HG02623 (cell line): ENCODE measurements around the gene ABCC12.
A peak's percentile ranks its signal among the peaks of the same experiment; 100 is the strongest.
"Not testable (repeated sequence)": the region's sequence is repeated elsewhere in the genome, so short reads cannot be mapped to it uniquely, and the experiment has no call there.

ENCODE experiments used
- ATAC-seq: cut with Tn5 transposase; IDR thresholded peaks from one replicate; pipeline ENCODE4 v1.9.1; 2021; ENCODE audit warnings: moderate library complexity; ENCODE audit not compliant: unreplicated experiment

ABCC12 gene

GRCh38 chr16:48155926-48156789, at the start of gene ABCC12:
TSS of gene ABCC12 (minus strand) at chr16:48155993. CDS start at chr16:48146424, 9,569 bp downstream.
- ATAC-seq: no peak

DNA sequence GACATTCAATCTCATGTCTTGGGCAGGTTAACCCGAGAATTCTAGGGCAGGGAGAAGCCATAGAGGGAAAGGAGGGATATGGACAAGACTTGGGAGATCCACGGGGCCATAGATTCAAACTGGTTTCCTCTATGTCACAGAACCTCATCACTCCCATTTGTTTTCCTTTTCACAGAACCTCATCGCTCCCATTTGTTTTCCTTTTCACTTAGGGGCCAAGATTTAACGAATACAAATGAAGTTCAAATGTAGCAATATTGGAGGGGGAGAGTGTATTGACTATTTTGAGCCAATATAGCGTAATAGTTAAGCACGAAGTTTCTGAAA, 49.0 kb upstream of the ABCC12 start:
- ATAC-seq: no peak

DNA sequence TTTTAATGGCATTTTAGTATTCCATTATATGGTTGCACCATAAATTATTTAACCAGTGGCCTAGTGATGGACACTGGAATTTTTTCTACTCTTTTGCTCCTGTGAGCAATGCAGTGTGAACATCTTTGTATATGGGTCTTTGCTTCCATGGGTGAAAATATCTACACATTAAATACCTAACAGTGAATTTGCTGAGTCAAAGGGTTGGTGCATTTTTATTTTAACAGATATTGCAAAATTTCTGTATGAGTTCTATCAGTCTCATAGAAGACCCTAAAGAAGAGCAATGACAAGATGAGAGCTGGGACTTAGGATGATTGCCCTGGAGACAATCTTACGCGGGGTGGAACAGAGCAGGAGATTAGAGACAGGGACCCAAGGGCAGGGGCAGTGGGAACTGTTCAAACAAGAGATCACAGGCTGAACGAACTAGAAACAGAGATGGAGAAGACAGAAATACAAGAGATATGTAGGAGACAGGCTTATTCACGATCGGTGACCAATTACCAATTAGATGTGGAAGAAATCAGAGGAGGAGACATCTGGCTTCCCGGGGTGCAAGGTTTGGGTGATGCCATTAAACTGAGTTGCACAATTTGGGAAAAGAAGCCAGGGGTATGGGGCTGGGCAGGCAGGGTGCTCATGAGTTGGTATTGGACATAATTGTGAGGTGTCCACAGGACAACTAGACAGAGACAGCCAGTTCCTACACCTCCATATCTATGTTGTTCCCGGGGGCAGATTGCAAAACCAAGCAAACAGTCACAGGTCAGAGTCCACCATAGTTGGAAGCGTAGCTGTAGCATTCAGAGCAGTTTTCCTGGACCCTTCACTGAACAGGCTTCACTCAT, 48.4 kb upstream of the ABCC12 start:
- no peak for ATAC-seq

GRCh38 chr16:48201515-48202201, 45.9 kb upstream of the ABCC12 start:
- no peak for ATAC-seq

GRCh38 chr16:48197294-48197693, 41.5 kb upstream of the ABCC12 start:
- no peak for ATAC-seq

DNA sequence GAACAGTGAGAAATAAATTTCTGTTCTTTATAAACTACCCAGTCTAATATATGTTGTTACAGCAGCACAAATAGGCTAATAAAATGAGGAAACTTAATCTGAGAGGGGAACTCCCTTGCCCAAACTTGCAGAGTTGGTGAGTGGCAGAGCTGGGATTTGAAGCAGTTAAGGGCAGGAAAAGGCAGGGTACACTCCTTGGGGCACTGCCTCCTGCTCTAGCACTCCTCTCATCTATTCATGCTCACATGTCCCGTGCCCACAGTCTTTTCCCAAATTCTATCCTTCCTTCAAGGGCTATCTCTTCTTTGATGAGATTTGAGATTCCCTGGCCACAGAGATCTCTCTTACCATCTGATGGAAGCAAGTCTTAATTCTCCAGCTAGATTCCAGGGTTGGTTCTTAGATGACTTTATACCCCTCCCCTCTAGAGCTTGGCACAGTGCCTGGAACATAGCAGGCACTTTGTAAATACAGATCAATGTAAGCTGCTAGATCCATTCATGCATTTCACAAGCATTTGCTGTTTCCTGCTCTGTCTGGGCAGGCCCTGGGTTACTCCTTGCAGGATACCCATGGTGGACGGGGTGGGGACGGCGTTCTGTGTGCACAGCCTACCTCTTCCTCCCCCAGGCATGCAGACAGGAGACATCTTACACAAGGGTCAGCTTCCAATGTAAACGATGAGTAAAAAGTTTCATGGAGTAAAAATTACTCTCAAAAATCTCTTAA, 39.2 kb upstream of the ABCC12 start:
- ATAC-seq: no peak

GRCh38 chr16:48193846-48194245, 38.1 kb upstream of the ABCC12 start:
- ATAC-seq: no peak

- ATAC-seq: peak; percentile 79
Observed at GRCh38 chr16:48188449-48189102, 32.8 kb upstream of the ABCC12 start.

- ATAC-seq: no peak
Observed at GRCh38 chr16:48187779-48188178, 32.0 kb upstream of the ABCC12 start.

GRCh38 chr16:48184681-48185080, 28.9 kb upstream of the ABCC12 start:
- ATAC-seq: no peak

- ATAC-seq: no peak
Observed at GRCh38 chr16:48182979-48183537, 27.3 kb upstream of the ABCC12 start.

DNA sequence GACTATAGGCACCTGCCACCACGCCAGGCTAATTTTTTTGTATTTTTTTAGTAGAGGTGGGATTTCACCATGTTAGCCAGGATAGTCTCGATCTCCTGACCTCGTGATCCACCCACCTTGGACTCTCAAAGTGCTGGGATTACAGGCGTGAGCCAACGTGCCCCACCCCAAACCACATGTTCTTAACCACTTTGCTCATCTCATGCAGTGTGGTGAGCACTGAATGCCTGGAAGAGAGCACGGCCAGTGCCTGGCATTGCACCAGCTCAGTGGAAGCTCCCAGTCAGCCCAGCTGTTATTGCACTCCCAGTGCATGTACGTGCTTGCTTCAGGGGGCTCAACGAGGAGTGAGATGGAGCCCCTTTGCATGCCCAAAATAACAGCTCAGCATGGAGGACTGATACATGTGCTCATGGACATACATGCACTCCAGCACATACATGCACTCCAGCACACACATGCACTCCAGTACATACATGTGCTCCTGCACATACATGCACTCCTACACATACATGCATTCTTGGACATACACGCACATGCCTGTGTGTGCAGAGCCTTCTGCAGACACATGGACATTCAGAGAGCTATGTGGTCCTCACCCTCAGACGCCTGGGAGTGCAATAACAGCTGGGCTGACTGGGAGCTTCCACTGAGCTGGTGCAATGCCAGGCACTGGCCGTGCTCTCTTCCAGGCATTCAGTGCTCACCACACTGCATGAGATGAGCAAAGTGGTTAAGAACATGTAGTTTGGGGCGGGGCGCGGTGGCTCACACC, 26.1 kb upstream of the ABCC12 start:
- not testable (repeated sequence) for ATAC-seq

DNA sequence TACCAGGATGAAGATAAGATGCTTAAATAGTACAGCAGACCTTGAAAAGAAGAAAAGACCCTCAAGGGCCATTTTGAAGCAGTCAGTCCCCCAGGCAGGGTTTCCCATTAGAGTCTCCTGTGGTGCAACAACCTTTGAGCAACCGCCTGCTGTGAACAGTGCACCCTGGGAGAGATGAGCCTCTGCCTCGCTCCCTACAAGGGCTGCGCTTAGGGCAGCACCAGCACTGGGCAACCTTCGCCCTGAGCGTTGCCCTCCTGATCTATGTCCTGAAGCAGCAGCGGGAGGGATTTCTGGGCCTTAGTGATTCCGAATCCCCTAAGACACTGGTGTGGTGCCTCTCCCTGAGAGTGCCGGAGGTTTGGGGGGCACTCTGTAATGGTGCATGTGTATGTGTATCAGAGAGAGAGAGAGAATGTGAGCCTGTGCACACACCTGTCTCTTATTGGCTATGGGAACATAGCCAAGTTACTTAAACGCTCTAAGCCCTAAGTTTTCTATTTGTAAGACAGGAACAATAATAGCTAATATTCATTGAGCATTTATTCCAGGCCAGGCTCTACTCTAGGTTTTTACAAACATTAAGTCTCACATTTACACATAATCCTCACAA, 25.2 kb upstream of the ABCC12 start:
- ATAC-seq: no peak

DNA sequence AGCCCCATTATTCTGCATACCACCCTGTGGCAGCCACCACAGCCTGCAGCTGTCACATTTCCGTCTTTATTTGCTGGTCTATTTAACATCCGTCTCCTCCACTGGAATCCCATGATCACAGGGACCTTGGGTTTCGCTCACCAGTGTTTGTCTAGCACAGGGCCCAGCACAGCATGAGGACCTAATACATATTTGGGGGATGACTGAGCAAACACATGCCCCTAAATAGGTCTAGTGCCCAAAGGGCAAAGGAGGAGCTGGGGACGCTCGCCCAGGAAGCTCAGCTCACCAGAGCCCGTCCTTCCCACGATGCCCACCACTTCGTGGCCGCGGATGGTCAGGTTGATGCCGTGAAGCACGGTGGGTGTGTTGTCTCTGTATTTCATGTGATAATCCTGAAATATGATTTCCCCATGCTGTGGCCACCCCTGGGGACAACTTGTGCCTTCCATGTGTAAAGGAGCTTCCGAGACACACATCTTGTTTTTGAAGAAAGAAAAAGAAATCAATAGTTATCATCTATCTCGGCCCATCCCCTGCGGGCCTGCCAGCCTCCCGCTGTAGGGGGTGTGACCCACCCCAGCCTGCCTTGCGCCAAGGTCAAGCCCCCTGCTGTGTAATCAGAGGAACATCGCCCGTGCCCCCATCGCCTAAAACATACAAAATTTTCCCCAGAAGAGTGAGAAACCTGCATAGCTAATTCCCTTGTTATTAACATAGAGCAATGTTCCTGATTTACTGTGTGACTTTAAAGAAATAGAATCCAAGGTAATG, 21.0 kb upstream of the ABCC12 start:
- ATAC-seq: no peak

- ATAC-seq: no peak
Observed at GRCh38 chr16:48173889-48174288, 18.1 kb upstream of the ABCC12 start.

GRCh38 chr16:48172682-48173081, 16.9 kb upstream of the ABCC12 start:
- no peak for ATAC-seq

DNA sequence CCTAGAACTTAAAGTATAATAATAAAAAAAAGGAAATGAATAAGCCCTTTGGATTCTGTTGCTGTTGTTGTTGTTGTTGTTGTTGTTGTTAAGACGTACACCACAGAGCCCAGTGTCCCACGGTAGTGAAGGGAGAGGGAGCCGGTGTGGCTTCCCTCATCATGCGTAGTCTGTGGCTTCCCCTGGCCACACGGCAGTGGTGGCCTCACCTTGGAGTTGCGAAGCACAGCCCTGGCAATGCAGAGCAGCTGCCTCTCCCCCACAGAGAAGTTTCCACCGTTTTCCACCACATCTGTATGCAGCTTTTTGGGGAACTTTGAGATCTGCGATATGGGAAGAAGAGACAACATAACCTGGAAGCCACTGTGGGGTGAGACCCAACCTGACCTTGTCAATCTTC, 14.1 kb upstream of the ABCC12 start:
- no peak for ATAC-seq

GRCh38 chr16:48168075-48168474, 12.3 kb upstream of the ABCC12 start:
- ATAC-seq: no peak
